Measurements from ENCODE around the gene EPHB2.

Gene EPHB2

GRCh38 chr1:22864886-22865285 lies 154.2 kb downstream of the EPHB2 start:
- no peak for DNase-seq

- no peak for DNase-seq
Observed at GRCh38 chr1:22865736-22866135, 155.1 kb downstream of the EPHB2 start.

- no peak for DNase-seq
Observed at GRCh38 chr1:22866868-22867267, 156.2 kb downstream of the EPHB2 start.

GRCh38 chr1:22868331-22868730 lies 157.7 kb downstream of the EPHB2 start:
- no peak for DNase-seq

- DNase-seq = no peak
Observed at GRCh38 chr1:22869325-22869724, 158.7 kb downstream of the EPHB2 start.

GRCh38 chr1:22870201-22870871 lies 159.7 kb downstream of the EPHB2 start:
- no peak for DNase-seq

GRCh38 chr1:22872981-22873664 lies 162.5 kb downstream of the EPHB2 start:
- no peak for DNase-seq

- no peak for DNase-seq
Observed at GRCh38 chr1:22874785-22875184, 164.1 kb downstream of the EPHB2 start.

GRCh38 chr1:22875241-22875640 lies 164.6 kb downstream of the EPHB2 start:
- DNase-seq = no peak

GRCh38 chr1:22875841-22876240 lies 165.2 kb downstream of the EPHB2 start:
- no peak for DNase-seq

GRCh38 chr1:22876359-22877111 lies 165.9 kb downstream of the EPHB2 start:
- no peak for DNase-seq

GRCh38 chr1:22877112-22877915 lies 166.7 kb downstream of the EPHB2 start:
- DNase-seq = peak; percentile 19

GRCh38 chr1:22877980-22878379 lies 167.3 kb downstream of the EPHB2 start:
- no peak for DNase-seq

GRCh38 chr1:22878626-22879025 lies 168.0 kb downstream of the EPHB2 start:
- peak; percentile 35 for DNase-seq

GRCh38 chr1:22879445-22879844 lies 168.8 kb downstream of the EPHB2 start:
- DNase-seq = no peak

GRCh38 chr1:22880174-22880601 lies 169.5 kb downstream of the EPHB2 start:
- DNase-seq = peak; percentile 20

GRCh38 chr1:22883406-22883805 lies 172.8 kb downstream of the EPHB2 start:
- DNase-seq = no peak

GRCh38 chr1:22884806-22885530 lies 174.3 kb downstream of the EPHB2 start:
- DNase-seq = no peak

GRCh38 chr1:22886211-22886610 lies 175.6 kb downstream of the EPHB2 start:
- DNase-seq = no peak

- no peak for DNase-seq
Observed at GRCh38 chr1:22887491-22887890, 176.9 kb downstream of the EPHB2 start.

GRCh38 chr1:22888320-22889075 lies 177.9 kb downstream of the EPHB2 start:
- no peak for DNase-seq

Data from NCI-H69 (cell line).